HepG2 (cell line): ENCODE results near the gene ZMYND10. TPM values are rescaled to one million over a fixed set of nuclear protein-coding genes. Genes with fewer than 3 reads are reported as not detected.
A peak's percentile ranks its signal among the peaks of the same experiment; 100 is the strongest.

Experiments
- BCLAF1 ChIP-seq: fragments of 450-650 bp; IDR thresholded peaks from 2 replicates; pipeline ENCODE4 v1.6.1; 2017; ENCODE audit warnings: mild to moderate bottlenecking
- EHMT2 ChIP-seq: fragments of 200-600 bp; sonication (generic); IDR thresholded peaks from 2 replicates; pipeline ENCODE4 v1.7.0; 2017; ENCODE audit warnings: antibody characterized with exemption, low read depth, low read length, borderline replicate concordance
- ELF3 ChIP-seq: IDR thresholded peaks from 2 replicates; pipeline ENCODE4 v1.6.1; 2016; ENCODE audit warnings: missing genetic modification reagents, missing compliant biosample characterization
- GATAD2A ChIP-seq: IDR thresholded peaks from 2 replicates; pipeline ENCODE4 v1.6.1; 2016
- GLMP ChIP-seq: sonication (generic); formaldehyde crosslinking; IDR thresholded peaks from 2 replicates; pipeline ENCODE4 v1.9.0; 2021; ENCODE audit warnings: missing genetic modification reagents, mild to moderate bottlenecking, borderline replicate concordance
- HNRNPL ChIP-seq: fragments of 200-400 bp; formaldehyde crosslinking; IDR thresholded peaks from 2 replicates; pipeline ENCODE4 v1.6.1; 2017; ENCODE audit warnings: mild to moderate bottlenecking, low read depth, low read length
- MLX ChIP-seq: IDR thresholded peaks from 2 replicates; pipeline ENCODE4 v1.6.1; 2016
- PRMT3 ChIP-seq: sonication (generic); formaldehyde crosslinking; IDR thresholded peaks from 2 replicates; pipeline ENCODE4 v1.8.1; 2022; ENCODE audit warnings: low read depth, mild to moderate bottlenecking, moderate library complexity, missing genetic modification reagents, borderline replicate concordance
- SCMH1 ChIP-seq: sonication (generic); formaldehyde crosslinking; IDR thresholded peaks from 2 replicates; pipeline ENCODE4 v1.9.0; 2021; ENCODE audit warnings: missing genetic modification reagents, mild to moderate bottlenecking, borderline replicate concordance
- YY1 ChIP-seq: IDR thresholded peaks from 2 replicates; pipeline ENCODE4 v1.6.1; 2011; ENCODE audit warnings: low read length, low read depth, moderate library complexity, mild to moderate bottlenecking; ENCODE audit not compliant: insufficient read depth, insufficient replicate concordance
- ZBTB25 ChIP-seq: IDR thresholded peaks from 2 replicates; pipeline ENCODE4 v1.6.1; 2018; ENCODE audit warnings: missing genetic modification reagents
- ZBTB7B ChIP-seq: sonication (generic); formaldehyde crosslinking; IDR thresholded peaks from 2 replicates; pipeline ENCODE4 v1.4.0; 2020; ENCODE audit warnings: missing genetic modification reagents
- ZNF121 ChIP-seq: sonication (generic); formaldehyde crosslinking; IDR thresholded peaks from 2 replicates; pipeline ENCODE4 v1.5.0; 2020; ENCODE audit warnings: mild to moderate bottlenecking, missing genetic modification reagents
- ZNF224 ChIP-seq: sonication (generic); formaldehyde crosslinking; IDR thresholded peaks from 2 replicates; pipeline ENCODE4 v1.5.0; 2020; ENCODE audit warnings: mild to moderate bottlenecking, missing genetic modification reagents
- ZNF329 ChIP-seq: sonication (generic); formaldehyde crosslinking; IDR thresholded peaks from 2 replicates; pipeline ENCODE4 v1.9.0; 2021; ENCODE audit warnings: low read depth, mild to moderate bottlenecking, missing genetic modification reagents
- ZNF574 ChIP-seq: sonication (generic); formaldehyde crosslinking; IDR thresholded peaks from 2 replicates; pipeline ENCODE4 v1.4.0; 2020; ENCODE audit warnings: missing genetic modification reagents
- ZNF619 ChIP-seq: sonication (generic); formaldehyde crosslinking; IDR thresholded peaks from 2 replicates; pipeline ENCODE4 v1.4.0; 2020; ENCODE audit warnings: mild to moderate bottlenecking, missing genetic modification reagents
- ZNF761 ChIP-seq: sonication (generic); formaldehyde crosslinking; conservative IDR thresholded peaks from 2 replicates; pipeline ENCODE4 v1.4.0; 2020; ENCODE audit warnings: mild to moderate bottlenecking, missing genetic modification reagents
- ZNF773 ChIP-seq: sonication (generic); formaldehyde crosslinking; IDR thresholded peaks from 2 replicates; pipeline ENCODE4 v1.4.0; 2020; ENCODE audit warnings: missing genetic modification reagents, borderline replicate concordance
- ZNF782 ChIP-seq: sonication (generic); formaldehyde crosslinking; IDR thresholded peaks from 2 replicates; pipeline ENCODE4 v1.4.0; 2020; ENCODE audit warnings: missing genetic modification reagents, mild to moderate bottlenecking, borderline replicate concordance
- polyA plus RNA-seq, 8 experiments: library from polyadenylated mRNA; depleted of rRNA in 3 of 8; stranded (reverse) in 7 of 8; unstranded in 1 of 8; fragments of >200 nt; fragmentation: Illumina TruSeq in 4 of 8; extraction: Trizol in 4 of 8; gene quantifications; 2 replicates each; pipeline versions ENCODE4 v1.2.1 to v1.2.3, GENCODE V29; 2011 to 2016; ENCODE audit warnings: low read depth in 4 of 8, missing spikeins in 1 of 8, mixed read lengths in 1 of 8; ENCODE audit not compliant: insufficient read depth in 1 of 8
- total RNA-seq, 5 experiments: library from RNA; depleted of rRNA; stranded (reverse); fragments of >200 nt; fragmentation: Illumina TruSeq; extraction: Trizol; gene quantifications; 2 replicates each; pipeline ENCODE4 v1.2.3, GENCODE V29; 2016; ENCODE audit warnings: low read depth in 1 of 5

The ZMYND10 gene
- total and polyA plus RNA-seq, 2 of the 13 experiments (the other 11 are each of a cell fraction or from before 2014, with no cell fraction given) = 0.60 to 0.74 TPM

GRCh38 chr3:50358911-50359759 lies 13.6 kb upstream of the ZMYND10 start, which contains the start of gene TMEM115 (continued):
- TF ChIP-seq ZNF574 (CRISPR knock-in tag) = peak; percentile 96
- peak; percentile 69; the same call in 1 of the 2 replicates for TF ChIP-seq HNRNPL
- no peak for TF ChIP-seq EHMT2
- peak; percentile 85 for TF ChIP-seq ZBTB7B (CRISPR knock-in tag)
- TF ChIP-seq ZNF773 (CRISPR knock-in tag) = peak; percentile 86; the same call in 1 of the 2 replicates
- TF ChIP-seq BCLAF1 = no peak
- peak; percentile 75; the same call in 1 of the 2 replicates for TF ChIP-seq ZNF329
- TF ChIP-seq ZNF782 (CRISPR knock-in tag) = peak; percentile 77
- no peak for TF ChIP-seq GLMP (CRISPR knock-in tag)
- no peak for TF ChIP-seq ZNF761 (CRISPR knock-in tag)
- TF ChIP-seq MLX (CRISPR knock-in tag) = peak; percentile 60
- TF ChIP-seq ZNF121 (CRISPR knock-in tag) = no peak
- TF ChIP-seq ZNF619 (CRISPR knock-in tag) = peak; percentile 72; the same call in 1 of the 2 replicates
- no peak for TF ChIP-seq SCMH1 (CRISPR knock-in tag)
- peak; percentile 69 for TF ChIP-seq YY1
- TF ChIP-seq PRMT3 (CRISPR knock-in tag) = no peak
- peak; percentile 95; the same call in 1 of the 2 replicates for TF ChIP-seq ZNF224 (CRISPR knock-in tag)
- TF ChIP-seq GATAD2A (CRISPR knock-in tag) = 0 out of 2 replicates have a peak, but pooled peaks have one; percentile 15
- TF ChIP-seq ELF3 (CRISPR knock-in tag) = peak; percentile 92
- TF ChIP-seq ZBTB25 (CRISPR knock-in tag) = peak; percentile 88
